Lower leg skin (tissue), 4 donors: Measurements from ENCODE around the gene PPCDC. TPM values are rescaled to one million over a fixed set of nuclear protein-coding genes. Genes with fewer than 3 reads are reported as not detected.

Source experiments
- DNase-seq, 2 donors: peaks; one replicate each; pipeline ENCODE4 v3.0.0-alpha.2; 2019; ENCODE audit warnings: low spot score in 2 of 2
- H3K4me3 ChIP-seq: fragments of 200-600 bp; sonication (generic); 2 replicates; pipeline ENCODE4 v1.5.1; 2017; ENCODE audit warnings: mild to moderate bottlenecking, low read depth; ENCODE audit not compliant: poor library complexity, severe bottlenecking
- CTCF ChIP-seq, 3 donors: fragments of 450-650 bp; IDR thresholded peaks; one replicate each; pipeline ENCODE4 v1.5.1; 2016; ENCODE audit warnings: antibody characterized with exemption in 3 of 3, mild to moderate bottlenecking in 3 of 3, moderate library complexity in 2 of 3
- POLR2A ChIP-seq, 2 donors: fragments of 450-650 bp; IDR thresholded peaks; one replicate each; pipeline ENCODE4 v1.6.1; 2016 to 2017; ENCODE audit warnings: antibody characterized with exemption in 2 of 2, mild to moderate bottlenecking in 1 of 2, moderate library complexity in 1 of 2
- WGBS, 2 donors: methylation state at CpG; one replicate each; pipeline ENCODE4 v1.1.5; 2018; 5-methylcytosine and 5-hydroxymethylcytosine counted together
- intact Hi-C: fragments of 100-400 bp; cut with DNase I; formaldehyde crosslinking; loops from one replicate; pipeline ENCODE4 v1.15.0; 2023; ENCODE audit warnings: low total_unique reads
- total RNA-seq, 4 donors: library from RNA; depleted of rRNA; stranded (reverse); fragments of >200 nt; gene quantifications; one replicate each; pipeline ENCODE4 v1.1.0, GENCODE V29; 2016

Gene PPCDC
- total RNA-seq, 4 donors from 2014 or later: 14.4 to 21.4 (median 17.5) TPM

- DNase-seq: no peak
- TF ChIP-seq CTCF (IDR thresholded peaks at IDR 0.05) (no peak), POLR2A (IDR thresholded peaks at IDR 0.05) (no peak)
- 93 to 94% methylated on average over 5 of the region's 5 CpGs for whole genome bisulfite sequencing, 2 donors
- intact Hi-C loops: no loop called here
- H3K4me3 ChIP-seq: no peak overlapping the region
These were observed 29.8 kb downstream of the PPCDC start for GRCh38 chr15:75052972-75053747.

GRCh38 chr15:75053748-75054125 is 30.3 kb downstream of the PPCDC start:
- no peak for TF ChIP-seq CTCF (IDR thresholded peaks at IDR 0.05)
- TF ChIP-seq POLR2A (IDR thresholded peaks at IDR 0.05): no peak
- 95 to 98% methylated on average over 7 of the region's 7 CpGs for WGBS, 2 donors
- no peak overlapping the region for H3K4me3 ChIP-seq
- no peak for DNase-seq
- intact Hi-C loops: no loop called here

GRCh38 chr15:75054172-75054897 is 30.9 kb downstream of the PPCDC start:
- H3K4me3 ChIP-seq: no peak overlapping the region
- intact Hi-C loops: no loop called here
- DNase-seq: no peak
- 73 to 74% methylated on average over 3 of the region's 3 CpGs for WGBS, 2 donors
- no peak for TF ChIP-seq POLR2A (IDR thresholded peaks at IDR 0.05)
- TF ChIP-seq CTCF (IDR thresholded peaks at IDR 0.05): no peak

GRCh38 chr15:75056036-75056435 is 32.6 kb downstream of the PPCDC start:
- TF ChIP-seq CTCF (IDR thresholded peaks at IDR 0.05): no peak

GRCh38 chr15:75058127-75058905 is 34.9 kb downstream of the PPCDC start:
- TF ChIP-seq CTCF (IDR thresholded peaks at IDR 0.05) (no peak), POLR2A (IDR thresholded peaks at IDR 0.05) (no peak)

More at GRCh38 chr15:75056036-75056435, 32.6 kb downstream of the PPCDC start:
- no peak overlapping the region for H3K4me3 ChIP-seq
- intact Hi-C loops: no loop called here
- peak in 1 of 2 donors; percentile 81 for DNase-seq
- 93 to 94% methylated on average over 7 of the region's 7 CpGs for WGBS, 2 donors

More at GRCh38 chr15:75058127-75058905, 34.9 kb downstream of the PPCDC start:
- intact Hi-C loops: no loop called here
- H3K4me3 ChIP-seq: no peak overlapping the region
- peak in 1 of 2 donors; percentile 49 for DNase-seq
- WGBS, 2 donors: 69 to 78% methylated on average over 4 of the region's 4 CpGs
